MM.1S (cell line): ENCODE measurements around the gene FNDC1.

ENCODE experiments used
- DNase-seq: peaks from one replicate; pipeline ENCODE4 v3.0.0-alpha.2; 2015
- H2AFZ ChIP-seq: fragments of 300-600 bp; sonication (generic); 2 replicates; pipeline ENCODE4 v1.6.0; 2016; ENCODE audit warnings: antibody characterized with exemption, low read length
- H3F3A ChIP-seq: fragments of 300-600 bp; sonication (generic); 2 replicates; pipeline ENCODE4 v1.6.1; 2016; ENCODE audit warnings: mild to moderate bottlenecking, antibody characterized with exemption, low read length, moderate library complexity, mixed read lengths; ENCODE audit not compliant: insufficient read depth
- H3K27ac ChIP-seq: fragments of 300-600 bp; sonication (generic); 2 replicates; pipeline ENCODE4 v1.5.1; 2016; ENCODE audit warnings: mild to moderate bottlenecking, low read length
- H3K27me3 ChIP-seq: fragments of 300-600 bp; sonication (generic); replicated peaks from 2 replicates; pipeline ENCODE4 v1.6.0; 2016; ENCODE audit warnings: low read length; ENCODE audit not compliant: insufficient read depth
- H3K36me3 ChIP-seq: fragments of 300-600 bp; sonication (generic); replicated peaks from 2 replicates; pipeline ENCODE4 v1.6.1; 2016; ENCODE audit warnings: mild to moderate bottlenecking, low read length, mixed read lengths; ENCODE audit not compliant: insufficient read depth
- H3K4me1 ChIP-seq: fragments of 300-600 bp; sonication (generic); 2 replicates; pipeline ENCODE4 v1.6.1; 2016; ENCODE audit warnings: low read length, mixed read lengths
- H3K4me2 ChIP-seq: fragments of 300-600 bp; sonication (generic); 2 replicates; pipeline ENCODE4 v1.6.0; 2016; ENCODE audit warnings: low read depth, low read length
- H3K4me3 ChIP-seq: fragments of 300-600 bp; sonication (generic); 2 replicates; pipeline ENCODE4 v1.5.1; 2016; ENCODE audit warnings: low read length, mixed read lengths
- H3K79me2 ChIP-seq: fragments of 300-600 bp; sonication (generic); 2 replicates; pipeline ENCODE4 v1.6.1; 2016; ENCODE audit warnings: mixed run types, low read length, mixed read lengths
- H3K9ac ChIP-seq: fragments of 300-600 bp; sonication (generic); 2 replicates; pipeline ENCODE4 v1.6.1; 2016; ENCODE audit warnings: low read length, mixed read lengths
- H3K9me2 ChIP-seq: fragments of 300-600 bp; sonication (generic); replicated peaks from 2 replicates; pipeline ENCODE4 v1.6.1; 2016; ENCODE audit warnings: mild to moderate bottlenecking, low read length, mixed read lengths; ENCODE audit not compliant: insufficient read depth
- H3K9me3 ChIP-seq: fragments of 300-600 bp; sonication (generic); replicated peaks from 2 replicates; pipeline ENCODE4 v1.6.1; 2016; ENCODE audit warnings: mild to moderate bottlenecking, low read length, mixed read lengths; ENCODE audit not compliant: insufficient read depth
- H4K20me1 ChIP-seq: fragments of 300-600 bp; sonication (generic); 2 replicates; pipeline ENCODE4 v1.6.1; 2016; ENCODE audit warnings: mild to moderate bottlenecking, low read length, moderate library complexity, mixed read lengths; ENCODE audit not compliant: insufficient read depth
- EZH2 ChIP-seq: fragments of 300-600 bp; sonication (generic); optimal IDR thresholded peaks from 2 replicates; pipeline ENCODE3; 2017; ENCODE audit warnings: low read depth, mild to moderate bottlenecking, antibody characterized with exemption, low read length, mixed read lengths
- EZH2phosphoT487 ChIP-seq: fragments of 300-600 bp; sonication (generic); IDR thresholded peaks from 2 replicates; pipeline ENCODE4 v1.6.1; 2018; ENCODE audit warnings: antibody characterized with exemption, low read length
- TF ChIP-seq, protein P1 (sequence below): fragments of 300-600 bp; sonication (generic); IDR thresholded peaks from 2 replicates; pipeline ENCODE4 v1.5.1; 2016; ENCODE audit warnings: antibody characterized with exemption, low read length, mixed read lengths

Gene FNDC1

DNA sequence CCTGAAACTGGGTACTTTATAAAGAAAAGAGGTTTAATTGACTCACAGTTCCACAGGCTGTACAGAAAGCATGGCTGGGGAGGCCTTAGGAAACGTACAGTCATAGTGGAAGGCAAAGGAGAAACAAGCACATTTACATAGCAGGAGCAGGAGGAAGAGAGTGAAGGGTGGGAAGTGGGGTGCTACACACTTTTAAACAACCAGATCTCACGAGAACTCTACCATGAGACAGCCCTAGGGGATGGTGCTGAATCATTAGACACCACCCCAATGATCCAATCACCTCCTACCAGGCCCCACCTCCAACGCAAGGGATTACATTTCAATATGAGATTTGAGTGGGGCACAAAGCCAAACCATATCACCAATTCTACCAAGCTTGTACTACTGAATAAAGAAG lies 7.4 kb upstream of the FNDC1 start:
- H3K27me3 ChIP-seq, result no peaks in the 10 kb centered on the region
- no peak overlapping the region for H3K4me3 ChIP-seq
- no peaks in the 10 kb centered on the region for H3K36me3 ChIP-seq
- H3K4me1 ChIP-seq, result no peaks in the 10 kb centered on the region
- no peak overlapping the region for H3K27ac ChIP-seq
- no peaks in the 10 kb centered on the region for H3F3A ChIP-seq
- no peak overlapping the region for H3K9ac ChIP-seq
- no peak overlapping the region for H3K4me2 ChIP-seq
- no peaks in the 10 kb centered on the region for H3K9me3 ChIP-seq
- H3K9me2 ChIP-seq, result no peaks in the 10 kb centered on the region
- no peak for DNase-seq
- H3K79me2 ChIP-seq, result no peaks in the 10 kb centered on the region
- H4K20me1 ChIP-seq, result no peaks in the 10 kb centered on the region
- no peak for TF ChIP-seq EZH2phosphoT487
- TF ChIP-seq, protein P1, sequence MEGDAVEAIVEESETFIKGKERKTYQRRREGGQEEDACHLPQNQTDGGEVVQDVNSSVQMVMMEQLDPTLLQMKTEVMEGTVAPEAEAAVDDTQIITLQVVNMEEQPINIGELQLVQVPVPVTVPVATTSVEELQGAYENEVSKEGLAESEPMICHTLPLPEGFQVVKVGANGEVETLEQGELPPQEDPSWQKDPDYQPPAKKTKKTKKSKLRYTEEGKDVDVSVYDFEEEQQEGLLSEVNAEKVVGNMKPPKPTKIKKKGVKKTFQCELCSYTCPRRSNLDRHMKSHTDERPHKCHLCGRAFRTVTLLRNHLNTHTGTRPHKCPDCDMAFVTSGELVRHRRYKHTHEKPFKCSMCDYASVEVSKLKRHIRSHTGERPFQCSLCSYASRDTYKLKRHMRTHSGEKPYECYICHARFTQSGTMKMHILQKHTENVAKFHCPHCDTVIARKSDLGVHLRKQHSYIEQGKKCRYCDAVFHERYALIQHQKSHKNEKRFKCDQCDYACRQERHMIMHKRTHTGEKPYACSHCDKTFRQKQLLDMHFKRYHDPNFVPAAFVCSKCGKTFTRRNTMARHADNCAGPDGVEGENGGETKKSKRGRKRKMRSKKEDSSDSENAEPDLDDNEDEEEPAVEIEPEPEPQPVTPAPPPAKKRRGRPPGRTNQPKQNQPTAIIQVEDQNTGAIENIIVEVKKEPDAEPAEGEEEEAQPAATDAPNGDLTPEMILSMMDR, result no peak
- no peak for TF ChIP-seq EZH2
- no peak overlapping the region for H2AFZ ChIP-seq

DNA sequence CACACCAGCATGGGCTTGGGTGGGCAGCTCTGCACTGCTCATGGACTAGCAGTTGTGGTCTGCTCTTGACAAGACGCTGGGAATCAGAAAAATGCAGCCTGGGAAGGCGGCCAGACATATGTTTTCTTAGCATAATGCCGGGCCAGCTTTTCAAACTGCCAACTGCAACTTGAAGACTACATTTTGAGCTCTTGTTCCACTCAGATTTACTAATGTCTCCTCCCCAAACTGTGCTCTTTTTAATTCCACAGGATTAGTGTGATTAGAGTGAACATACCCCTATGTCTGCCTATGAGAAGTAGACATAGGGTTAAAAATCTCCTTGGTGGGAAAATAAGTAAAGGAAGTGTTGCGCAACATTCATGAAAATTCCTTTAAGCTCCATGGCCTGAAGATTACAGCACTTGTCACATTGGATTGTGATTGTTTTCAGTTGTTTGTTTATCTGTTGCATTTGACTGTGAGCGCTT lies 5.3 kb upstream of the FNDC1 start:
- H3F3A ChIP-seq, result no peaks in the 10 kb centered on the region
- no peak overlapping the region for H3K27ac ChIP-seq
- H3K4me1 ChIP-seq, result no peaks in the 10 kb centered on the region
- no peaks in the 10 kb centered on the region for H3K79me2 ChIP-seq
- no peaks in the 10 kb centered on the region for H4K20me1 ChIP-seq
- no peaks in the 10 kb centered on the region; the same call in 1 of the 2 replicates for H3K27me3 ChIP-seq
- H3K4me2 ChIP-seq, result no peak overlapping the region
- H2AFZ ChIP-seq, result no peak overlapping the region
- no peak for DNase-seq
- H3K9ac ChIP-seq, result no peak overlapping the region
- no peaks in the 10 kb centered on the region for H3K9me3 ChIP-seq
- no peaks in the 10 kb centered on the region for H3K36me3 ChIP-seq
- no peaks in the 10 kb centered on the region for H3K9me2 ChIP-seq
- no peak overlapping the region for H3K4me3 ChIP-seq
- TF ChIP-seq EZH2phosphoT487 (no peak), EZH2 (no peak)
- TF ChIP-seq, protein P1, result no peak

DNA sequence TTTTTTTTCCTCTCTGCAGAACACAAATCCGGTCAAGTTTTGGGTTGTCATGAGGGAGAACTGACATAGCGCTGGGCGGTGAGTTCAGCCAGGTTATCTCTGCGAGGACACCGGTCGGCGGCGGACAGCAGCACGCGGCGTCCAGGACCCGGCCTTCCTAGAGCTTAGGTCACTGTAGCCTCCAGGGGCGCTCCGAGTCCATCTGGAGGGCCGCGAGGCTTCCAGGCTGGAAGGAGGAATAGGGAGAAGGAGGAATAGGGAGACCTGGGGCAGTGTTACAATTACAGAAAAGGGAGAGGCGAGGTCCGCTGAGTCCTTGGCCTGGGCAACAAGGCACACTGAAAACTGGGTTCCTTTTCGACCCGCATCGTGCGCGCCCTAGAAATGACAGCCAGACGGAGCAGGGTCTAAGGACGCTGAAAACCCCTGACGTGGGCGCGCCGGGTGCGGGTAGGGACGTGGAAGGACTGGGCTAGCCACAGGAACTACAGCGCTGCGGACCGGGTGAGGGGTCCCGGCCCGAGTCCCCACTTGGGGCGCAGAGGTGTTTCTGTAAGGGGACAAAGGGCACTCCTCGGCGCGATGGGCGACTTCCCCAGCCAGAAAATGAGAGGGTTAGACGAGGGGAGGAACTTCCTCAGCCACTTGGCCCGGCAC lies 536 bp upstream of the FNDC1 start:
- H3K27me3 ChIP-seq, result peaks cover 11% of the 10 kb centered on the region
- no peaks in the 10 kb centered on the region for H3K4me1 ChIP-seq
- peak overlapping the region; percentile 27 for H3K4me2 ChIP-seq
- no peak overlapping the region for H3K4me3 ChIP-seq
- H3K27ac ChIP-seq, result no peak overlapping the region
- no peaks in the 10 kb centered on the region for H3K9me2 ChIP-seq
- H3K79me2 ChIP-seq, result no peaks in the 10 kb centered on the region
- H2AFZ ChIP-seq, result no peak overlapping the region
- DNase-seq, result no peak
- no peak for TF ChIP-seq EZH2phosphoT487
- TF ChIP-seq, protein P1, result no peak
- no peak for TF ChIP-seq EZH2
- no peaks in the 10 kb centered on the region for H4K20me1 ChIP-seq
- no peaks in the 10 kb centered on the region for H3F3A ChIP-seq
- H3K9ac ChIP-seq, result no peak overlapping the region
- H3K9me3 ChIP-seq, result no peaks in the 10 kb centered on the region
- H3K36me3 ChIP-seq, result no peaks in the 10 kb centered on the region
